ENCODE measurements around the gene NRG3.

Gene NRG3

GRCh38 chr10:81885491-81885890 is 10.5 kb downstream of the NRG3 start:
- Histone ChIP-seq H3K9me3 (ENCODE audit: low read length) (no peaks in the 10 kb centered on the region), H3K4me1 (ENCODE audit: insufficient read depth, low read length) (no peaks in the 10 kb centered on the region), H3K4me3 (ENCODE audit: low read depth in 1 of 2, low read length in 2 of 2) (no peak overlapping the region), H3K27ac (ENCODE audit: low read depth, low read length) (no peak overlapping the region), H3K27me3 (ENCODE audit: control insufficient read depth in 1 of 2, insufficient read depth in 2 of 2, low read length in 2 of 2) (no peaks in the 10 kb centered on the region), H3K9ac (ENCODE audit: low read length) (no peak overlapping the region), H3K36me3 (ENCODE audit: insufficient read depth, low read length) (no peaks in the 10 kb centered on the region)

- no peaks in the 10 kb centered on the region for H3K27me3 ChIP-seq (ENCODE audit: control insufficient read depth in 1 of 2, insufficient read depth in 2 of 2, low read length in 2 of 2)
- no peak overlapping the region for H3K4me3 ChIP-seq (ENCODE audit: low read depth in 1 of 2, low read length in 2 of 2)
- H3K36me3 ChIP-seq (ENCODE audit: insufficient read depth, low read length): no peaks in the 10 kb centered on the region
- H3K4me1 ChIP-seq (ENCODE audit: insufficient read depth, low read length): no peaks in the 10 kb centered on the region
- H3K27ac ChIP-seq (ENCODE audit: low read depth, low read length): no peak overlapping the region
- H3K9ac ChIP-seq (ENCODE audit: low read length): no peak overlapping the region
- H3K9me3 ChIP-seq (ENCODE audit: low read length): no peaks in the 10 kb centered on the region
These were observed 11.9 kb downstream of the NRG3 start for GRCh38 chr10:81886939-81887338.

GRCh38 chr10:81889181-81889769 is 14.3 kb downstream of the NRG3 start:
- Histone ChIP-seq H3K27me3 (ENCODE audit: control insufficient read depth in 1 of 2, insufficient read depth in 2 of 2, low read length in 2 of 2) (no peaks in the 10 kb centered on the region), H3K9me3 (ENCODE audit: low read length) (no peaks in the 10 kb centered on the region), H3K9ac (ENCODE audit: low read length) (no peak overlapping the region), H3K36me3 (ENCODE audit: insufficient read depth, low read length) (no peaks in the 10 kb centered on the region), H3K4me1 (ENCODE audit: insufficient read depth, low read length) (no peaks in the 10 kb centered on the region), H3K4me3 (ENCODE audit: low read depth in 1 of 2, low read length in 2 of 2) (no peak overlapping the region), H3K27ac (ENCODE audit: low read depth, low read length) (no peak overlapping the region)

- H3K4me1 ChIP-seq (ENCODE audit: insufficient read depth, low read length): no peaks in the 10 kb centered on the region
- H3K9ac ChIP-seq (ENCODE audit: low read length): no peak overlapping the region
- H3K4me3 ChIP-seq (ENCODE audit: low read depth in 1 of 2, low read length in 2 of 2): no peak overlapping the region
- no peaks in the 10 kb centered on the region for H3K27me3 ChIP-seq (ENCODE audit: control insufficient read depth in 1 of 2, insufficient read depth in 2 of 2, low read length in 2 of 2)
- H3K9me3 ChIP-seq (ENCODE audit: low read length): no peaks in the 10 kb centered on the region
- no peaks in the 10 kb centered on the region for H3K36me3 ChIP-seq (ENCODE audit: insufficient read depth, low read length)
- H3K27ac ChIP-seq (ENCODE audit: low read depth, low read length): no peak overlapping the region
These were observed 19.6 kb downstream of the NRG3 start for GRCh38 chr10:81894616-81895015.

- H3K27me3 ChIP-seq (ENCODE audit: control insufficient read depth in 1 of 2, insufficient read depth in 2 of 2, low read length in 2 of 2): no peaks in the 10 kb centered on the region
- H3K9me3 ChIP-seq (ENCODE audit: low read length): no peaks in the 10 kb centered on the region
- no peaks in the 10 kb centered on the region for H3K4me1 ChIP-seq (ENCODE audit: insufficient read depth, low read length)
- no peak overlapping the region for H3K27ac ChIP-seq (ENCODE audit: low read depth, low read length)
- no peaks in the 10 kb centered on the region for H3K36me3 ChIP-seq (ENCODE audit: insufficient read depth, low read length)
- H3K9ac ChIP-seq (ENCODE audit: low read length): no peak overlapping the region
- no peak overlapping the region for H3K4me3 ChIP-seq (ENCODE audit: low read depth in 1 of 2, low read length in 2 of 2)
These were observed 23.5 kb downstream of the NRG3 start for GRCh38 chr10:81898518-81898917.

GRCh38 chr10:81900989-81901388 is 26.0 kb downstream of the NRG3 start:
- Histone ChIP-seq H3K36me3 (ENCODE audit: insufficient read depth, low read length) (no peaks in the 10 kb centered on the region), H3K9me3 (ENCODE audit: low read length) (no peaks in the 10 kb centered on the region), H3K27ac (ENCODE audit: low read depth, low read length) (no peak overlapping the region), H3K27me3 (ENCODE audit: control insufficient read depth in 1 of 2, insufficient read depth in 2 of 2, low read length in 2 of 2) (no peaks in the 10 kb centered on the region), H3K4me1 (ENCODE audit: insufficient read depth, low read length) (no peaks in the 10 kb centered on the region), H3K4me3 (ENCODE audit: low read depth in 1 of 2, low read length in 2 of 2) (no peak overlapping the region), H3K9ac (ENCODE audit: low read length) (no peak overlapping the region)

- Histone ChIP-seq H3K4me1 (ENCODE audit: insufficient read depth, low read length) (no peaks in the 10 kb centered on the region), H3K27me3 (ENCODE audit: control insufficient read depth in 1 of 2, insufficient read depth in 2 of 2, low read length in 2 of 2) (no peaks in the 10 kb centered on the region), H3K27ac (ENCODE audit: low read depth, low read length) (no peak overlapping the region), H3K9me3 (ENCODE audit: low read length) (no peaks in the 10 kb centered on the region), H3K4me3 (ENCODE audit: low read depth in 1 of 2, low read length in 2 of 2) (no peak overlapping the region), H3K9ac (ENCODE audit: low read length) (no peak overlapping the region), H3K36me3 (ENCODE audit: insufficient read depth, low read length) (no peaks in the 10 kb centered on the region)
These were observed 28.5 kb downstream of the NRG3 start for GRCh38 chr10:81903472-81903871.

GRCh38 chr10:81905161-81905560 is 30.2 kb downstream of the NRG3 start:
- Histone ChIP-seq H3K9ac (ENCODE audit: low read length) (no peak overlapping the region), H3K4me1 (ENCODE audit: insufficient read depth, low read length) (no peaks in the 10 kb centered on the region), H3K9me3 (ENCODE audit: low read length) (no peaks in the 10 kb centered on the region), H3K4me3 (ENCODE audit: low read depth in 1 of 2, low read length in 2 of 2) (no peak overlapping the region), H3K27ac (ENCODE audit: low read depth, low read length) (no peak overlapping the region), H3K36me3 (ENCODE audit: insufficient read depth, low read length) (no peaks in the 10 kb centered on the region), H3K27me3 (ENCODE audit: control insufficient read depth in 1 of 2, insufficient read depth in 2 of 2, low read length in 2 of 2) (no peaks in the 10 kb centered on the region)

- Histone ChIP-seq H3K9me3 (ENCODE audit: low read length) (no peaks in the 10 kb centered on the region), H3K36me3 (ENCODE audit: insufficient read depth, low read length) (no peaks in the 10 kb centered on the region), H3K4me1 (ENCODE audit: insufficient read depth, low read length) (no peaks in the 10 kb centered on the region), H3K9ac (ENCODE audit: low read length) (no peak overlapping the region), H3K4me3 (ENCODE audit: low read depth in 1 of 2, low read length in 2 of 2) (no peak overlapping the region), H3K27ac (ENCODE audit: low read depth, low read length) (no peak overlapping the region), H3K27me3 (ENCODE audit: control insufficient read depth in 1 of 2, insufficient read depth in 2 of 2, low read length in 2 of 2) (no peaks in the 10 kb centered on the region)
These were observed 34.5 kb downstream of the NRG3 start for GRCh38 chr10:81909453-81909852.

GRCh38 chr10:81911328-81911727 is 36.3 kb downstream of the NRG3 start:
- Histone ChIP-seq H3K4me1 (ENCODE audit: insufficient read depth, low read length) (no peaks in the 10 kb centered on the region), H3K9me3 (ENCODE audit: low read length) (no peaks in the 10 kb centered on the region), H3K9ac (ENCODE audit: low read length) (no peak overlapping the region), H3K36me3 (ENCODE audit: insufficient read depth, low read length) (no peaks in the 10 kb centered on the region), H3K27me3 (ENCODE audit: control insufficient read depth in 1 of 2, insufficient read depth in 2 of 2, low read length in 2 of 2) (no peaks in the 10 kb centered on the region), H3K4me3 (ENCODE audit: low read depth in 1 of 2, low read length in 2 of 2) (no peak overlapping the region), H3K27ac (ENCODE audit: low read depth, low read length) (no peak overlapping the region)

- no peaks in the 10 kb centered on the region for H3K27me3 ChIP-seq (ENCODE audit: control insufficient read depth in 1 of 2, insufficient read depth in 2 of 2, low read length in 2 of 2)
- no peaks in the 10 kb centered on the region for H3K9me3 ChIP-seq (ENCODE audit: low read length)
- no peaks in the 10 kb centered on the region for H3K36me3 ChIP-seq (ENCODE audit: insufficient read depth, low read length)
- H3K9ac ChIP-seq (ENCODE audit: low read length): no peak overlapping the region
- H3K27ac ChIP-seq (ENCODE audit: low read depth, low read length): no peak overlapping the region
- H3K4me1 ChIP-seq (ENCODE audit: insufficient read depth, low read length): no peaks in the 10 kb centered on the region
- H3K4me3 ChIP-seq (ENCODE audit: low read depth in 1 of 2, low read length in 2 of 2): no peak overlapping the region
These were observed 39.9 kb downstream of the NRG3 start for GRCh38 chr10:81914736-81915503.

GRCh38 chr10:81915504-81915897 is 40.5 kb downstream of the NRG3 start:
- no peak overlapping the region for H3K27ac ChIP-seq (ENCODE audit: low read depth, low read length)
- no peak overlapping the region for H3K9ac ChIP-seq (ENCODE audit: low read length)
- H3K9me3 ChIP-seq (ENCODE audit: low read length): no peaks in the 10 kb centered on the region
- H3K4me1 ChIP-seq (ENCODE audit: insufficient read depth, low read length): no peaks in the 10 kb centered on the region
- H3K4me3 ChIP-seq (ENCODE audit: low read depth in 1 of 2, low read length in 2 of 2): no peak overlapping the region
- H3K27me3 ChIP-seq (ENCODE audit: control insufficient read depth in 1 of 2, insufficient read depth in 2 of 2, low read length in 2 of 2): no peaks in the 10 kb centered on the region
- no peaks in the 10 kb centered on the region for H3K36me3 ChIP-seq (ENCODE audit: insufficient read depth, low read length)
